Measurements from ENCODE around the gene PDPK1.
"Not testable (repeated sequence)": the region's sequence is repeated elsewhere in the genome, so short reads cannot be mapped to it uniquely, and the experiment has no call there.

The PDPK1 gene

GRCh38 chr16:2540912-2541311 is 3.1 kb downstream of the PDPK1 start:
- not testable (repeated sequence) for DNase-seq (ENCODE audit: low spot score)

DNA sequence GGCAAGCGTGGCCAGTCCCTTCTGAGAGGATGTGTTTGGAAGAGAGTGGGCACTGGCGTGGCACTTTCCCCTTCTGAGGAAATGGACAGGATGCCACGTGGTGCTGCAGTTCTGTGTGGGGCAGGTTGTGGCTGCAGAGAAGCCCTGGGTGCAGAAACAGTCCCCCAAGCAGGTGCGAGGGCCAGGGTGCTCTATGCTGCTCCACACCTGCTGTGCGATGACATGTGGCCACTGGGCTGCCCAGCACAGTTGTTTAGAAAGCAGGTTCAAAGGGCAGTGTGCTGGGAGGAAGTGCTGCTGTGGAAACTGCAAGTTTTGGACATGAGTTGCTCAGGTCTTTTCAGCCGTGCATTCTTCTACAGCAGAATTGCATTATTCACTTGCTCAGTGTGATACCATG is 3.6 kb downstream of the PDPK1 start:
- not testable (repeated sequence) for DNase-seq (ENCODE audit: low spot score)

GRCh38 chr16:2543771-2544170 is 6.0 kb downstream of the PDPK1 start:
- not testable (repeated sequence) for DNase-seq (ENCODE audit: low spot score)

DNA sequence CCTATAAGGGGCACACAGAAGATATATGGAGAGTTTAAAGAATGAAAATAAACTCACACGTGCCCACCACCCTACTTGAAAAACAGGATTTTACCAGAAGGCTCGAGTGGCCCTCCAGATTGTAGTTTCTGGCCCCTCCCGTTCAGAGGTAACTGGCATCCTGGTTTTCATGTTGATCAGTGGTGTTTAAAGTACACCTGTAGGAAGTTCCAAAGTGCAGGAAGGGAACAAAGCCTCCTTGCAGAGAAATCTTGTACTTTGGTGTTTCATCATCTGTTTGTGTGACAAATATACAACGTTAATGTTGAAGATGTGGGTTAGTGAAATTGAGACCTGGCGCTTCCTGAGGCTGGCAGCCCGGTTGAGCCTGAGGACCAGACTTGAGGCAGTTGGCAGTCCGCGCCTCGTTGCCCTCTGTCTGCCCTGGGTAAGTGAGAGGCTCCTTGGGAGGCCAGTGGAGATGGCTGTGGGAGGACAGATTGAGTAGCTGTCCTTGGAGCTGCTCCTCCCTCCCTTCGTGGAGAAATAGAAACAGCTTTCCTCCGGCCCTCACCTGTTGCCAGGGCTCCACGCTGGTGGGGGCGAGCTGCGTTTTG is 12.6 kb downstream of the PDPK1 start:
- not testable (repeated sequence) for DNase-seq (ENCODE audit: low spot score)

GRCh38 chr16:2551420-2551889 is 13.6 kb downstream of the PDPK1 start:
- DNase-seq (ENCODE audit: low spot score) = not testable (repeated sequence)

- DNase-seq (ENCODE audit: low spot score) = not testable (repeated sequence)
Observed at GRCh38 chr16:2554709-2555425, 17.0 kb downstream of the PDPK1 start.

GRCh38 chr16:2557150-2557549 is 19.3 kb downstream of the PDPK1 start:
- DNase-seq (ENCODE audit: low spot score) = not testable (repeated sequence)

DNA sequence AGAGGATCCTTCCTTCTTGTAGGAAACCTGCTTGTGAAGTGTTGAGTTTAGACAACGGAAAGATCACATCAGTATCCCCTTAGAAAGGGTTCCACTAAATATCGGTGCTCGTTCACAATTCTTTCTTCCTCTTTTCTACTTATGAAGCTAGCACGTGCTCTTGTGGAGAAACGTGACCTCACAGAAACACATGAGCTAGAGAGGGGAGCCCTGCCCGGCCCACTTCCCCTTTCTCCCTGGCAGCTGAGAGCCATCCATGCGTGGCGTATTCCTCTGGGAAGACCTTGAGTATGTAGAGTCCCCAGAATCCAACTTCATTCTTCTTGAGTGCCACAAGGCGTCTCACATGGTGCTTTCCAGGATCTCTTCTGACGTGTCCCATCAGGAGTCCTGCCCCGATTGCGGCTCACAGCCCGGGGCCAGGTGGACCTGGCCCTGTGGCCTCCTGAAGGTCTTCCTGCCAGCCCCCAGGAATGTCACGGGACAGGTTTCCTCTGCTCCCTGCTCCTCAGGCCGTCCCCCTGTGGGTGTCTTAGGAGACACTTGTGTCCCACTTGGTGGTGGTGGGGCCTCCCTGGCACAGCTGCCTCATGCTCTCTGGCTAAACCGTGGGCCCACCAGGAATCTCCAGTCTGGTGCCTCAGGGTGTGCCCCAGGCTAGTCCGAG is 22.4 kb downstream of the PDPK1 start:
- not testable (repeated sequence) for DNase-seq (ENCODE audit: low spot score)

GRCh38 chr16:2560798-2561133 is 22.9 kb downstream of the PDPK1 start:
- DNase-seq (ENCODE audit: low spot score) = not testable (repeated sequence)

- not testable (repeated sequence) for DNase-seq (ENCODE audit: low spot score)
Observed at GRCh38 chr16:2567506-2567905, 29.7 kb downstream of the PDPK1 start.

DNA sequence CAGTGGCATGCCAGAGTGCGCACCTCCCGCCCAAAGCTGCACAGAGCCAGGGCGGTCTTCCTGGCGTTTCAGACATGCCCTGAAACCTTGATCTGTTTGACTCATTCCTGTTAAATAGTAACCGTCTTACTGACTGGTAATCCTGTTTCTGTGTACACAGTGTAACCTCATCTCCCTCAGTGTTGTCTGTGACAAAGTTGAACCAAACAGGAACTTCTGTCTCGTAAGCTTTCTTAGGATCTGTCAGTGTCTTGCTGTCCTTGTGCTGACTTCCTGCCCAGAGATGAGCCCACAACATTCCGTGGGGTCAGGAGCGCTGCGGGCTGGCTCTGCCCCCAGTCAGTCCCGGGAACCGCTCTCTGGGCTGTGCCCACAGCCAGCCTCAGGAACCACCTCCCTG is 30.8 kb downstream of the PDPK1 start:
- DNase-seq (ENCODE audit: low spot score) = not testable (repeated sequence)

GRCh38 chr16:2572704-2573103 is 34.9 kb downstream of the PDPK1 start:
- DNase-seq (ENCODE audit: low spot score) = not testable (repeated sequence)

GRCh38 chr16:2575839-2576238 is 38.0 kb downstream of the PDPK1 start:
- DNase-seq (ENCODE audit: low spot score) = not testable (repeated sequence)

- DNase-seq (ENCODE audit: low spot score) = not testable (repeated sequence)
Observed at GRCh38 chr16:2577044-2577443, 39.2 kb downstream of the PDPK1 start.

DNA sequence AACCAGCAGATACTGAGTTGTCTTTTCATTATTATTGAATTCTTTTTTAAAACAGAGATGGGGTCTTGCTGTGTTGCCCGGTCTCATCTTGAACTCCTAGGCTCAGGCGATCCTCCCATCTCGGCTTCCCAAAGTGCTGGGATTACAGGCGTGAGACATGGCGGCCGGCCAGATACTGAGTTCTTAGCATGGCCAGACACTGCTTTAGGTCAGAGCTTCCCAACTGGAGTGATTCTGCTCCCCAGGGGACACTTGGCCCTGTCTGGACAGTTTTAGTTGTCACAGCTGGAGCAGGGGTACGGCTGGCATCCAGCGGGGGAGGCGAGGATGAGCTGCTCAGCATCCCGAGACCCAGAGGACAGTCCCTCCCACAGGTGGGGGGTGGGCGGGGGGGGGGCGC is 41.1 kb downstream of the PDPK1 start:
- DNase-seq (ENCODE audit: low spot score) = not testable (repeated sequence)

DNA sequence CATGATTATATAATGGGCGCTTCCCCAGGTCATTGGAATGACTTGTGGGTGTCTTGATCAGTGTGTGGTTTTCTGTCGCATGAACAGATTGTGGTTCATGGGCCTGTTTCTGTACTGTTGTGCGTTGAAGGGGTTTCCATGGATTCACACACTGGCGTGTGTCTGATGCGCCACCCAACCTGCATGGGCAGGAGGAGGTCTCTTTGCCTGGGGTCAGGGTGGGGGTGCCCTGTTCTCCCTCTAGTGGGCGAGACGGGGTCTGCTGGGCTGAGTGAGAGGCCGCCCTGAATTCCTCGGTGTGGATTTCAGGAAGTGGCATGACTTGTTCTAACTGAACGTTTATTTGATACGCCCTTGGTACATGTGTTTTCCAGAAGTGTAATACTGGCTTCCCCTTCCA is 42.3 kb downstream of the PDPK1 start:
- DNase-seq (ENCODE audit: low spot score) = not testable (repeated sequence)

DNA sequence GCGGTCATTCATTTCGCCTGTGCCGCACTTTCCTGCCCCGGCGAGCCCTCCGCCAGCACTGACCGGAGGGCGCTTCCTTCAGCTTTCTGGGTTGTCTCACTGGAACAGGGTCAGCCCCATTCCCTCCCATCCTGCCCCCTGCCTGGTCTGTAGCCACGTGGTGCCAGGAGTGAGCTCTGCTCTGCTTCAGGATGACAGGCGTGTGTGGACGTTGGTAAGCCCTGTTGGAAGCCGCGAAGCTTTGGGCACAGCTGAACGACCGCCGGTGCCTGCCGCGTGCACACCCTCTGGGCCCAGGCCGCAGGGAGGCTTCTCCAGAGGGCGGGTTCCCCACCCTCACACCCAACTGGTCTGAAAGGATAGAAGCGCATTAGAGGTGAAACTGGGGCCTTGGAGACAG is 43.0 kb downstream of the PDPK1 start:
- not testable (repeated sequence) for DNase-seq (ENCODE audit: low spot score)

GRCh38 chr16:2584729-2585650 is 47.2 kb downstream of the PDPK1 start:
- DNase-seq (ENCODE audit: low spot score) = no peak

DNA sequence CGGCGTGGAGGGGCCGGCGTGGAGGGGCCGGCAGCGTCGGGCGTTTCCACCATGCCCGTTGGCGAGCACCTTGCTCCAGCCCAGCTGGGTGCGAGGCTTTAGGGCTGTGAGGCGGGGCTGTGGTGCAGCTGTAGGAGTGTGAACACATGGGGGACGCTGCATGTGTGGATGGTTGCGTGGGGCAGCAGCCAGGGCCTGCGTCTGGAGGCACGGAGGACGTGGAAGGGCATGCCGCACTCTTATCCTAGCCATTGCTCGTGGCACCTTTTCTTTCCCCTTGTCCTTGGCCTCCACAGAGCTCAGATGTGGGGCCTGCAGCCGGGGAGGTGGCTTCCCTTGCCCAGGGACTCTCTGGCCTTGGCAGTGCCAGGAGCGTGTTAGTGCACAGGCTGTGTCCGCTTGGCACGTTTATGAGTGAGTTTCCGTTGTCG is 47.8 kb downstream of the PDPK1 start:
- no peak for DNase-seq (ENCODE audit: low spot score)

DNA sequence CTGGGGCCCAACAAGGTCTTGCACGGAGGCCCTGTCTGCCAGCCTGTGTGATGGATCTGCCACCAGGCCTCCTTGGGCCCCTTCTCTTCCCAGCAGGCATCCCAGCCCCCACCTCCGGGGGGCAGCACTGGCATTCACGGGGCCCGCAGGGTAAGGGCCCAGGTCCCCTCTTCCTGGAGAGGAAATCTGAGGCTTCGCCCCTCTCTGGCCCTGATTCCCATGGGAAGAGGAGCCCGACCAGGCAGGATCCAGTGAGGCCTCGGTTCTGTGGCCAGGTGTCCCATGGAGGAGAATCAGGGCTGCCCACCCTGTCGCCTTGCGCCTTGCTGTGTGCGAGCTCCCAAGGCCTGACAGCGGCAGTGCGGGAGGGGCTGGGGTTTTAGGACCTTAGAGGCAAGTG is 48.4 kb downstream of the PDPK1 start:
- DNase-seq (ENCODE audit: low spot score) = no peak

- DNase-seq (ENCODE audit: low spot score) = no peak
Observed at GRCh38 chr16:2586901-2587480, 49.2 kb downstream of the PDPK1 start.
